ENCODE results near the gene SMC3. TPM values are rescaled to one million over a fixed set of nuclear protein-coding genes. Genes with fewer than 3 reads are reported as not detected.

The SMC3 gene
- total and polyA plus RNA-seq, 2 of the 13 experiments (the other 11 are each of a cell fraction or from before 2014, with no cell fraction given): 11.7 to 48.0 TPM

DNA sequence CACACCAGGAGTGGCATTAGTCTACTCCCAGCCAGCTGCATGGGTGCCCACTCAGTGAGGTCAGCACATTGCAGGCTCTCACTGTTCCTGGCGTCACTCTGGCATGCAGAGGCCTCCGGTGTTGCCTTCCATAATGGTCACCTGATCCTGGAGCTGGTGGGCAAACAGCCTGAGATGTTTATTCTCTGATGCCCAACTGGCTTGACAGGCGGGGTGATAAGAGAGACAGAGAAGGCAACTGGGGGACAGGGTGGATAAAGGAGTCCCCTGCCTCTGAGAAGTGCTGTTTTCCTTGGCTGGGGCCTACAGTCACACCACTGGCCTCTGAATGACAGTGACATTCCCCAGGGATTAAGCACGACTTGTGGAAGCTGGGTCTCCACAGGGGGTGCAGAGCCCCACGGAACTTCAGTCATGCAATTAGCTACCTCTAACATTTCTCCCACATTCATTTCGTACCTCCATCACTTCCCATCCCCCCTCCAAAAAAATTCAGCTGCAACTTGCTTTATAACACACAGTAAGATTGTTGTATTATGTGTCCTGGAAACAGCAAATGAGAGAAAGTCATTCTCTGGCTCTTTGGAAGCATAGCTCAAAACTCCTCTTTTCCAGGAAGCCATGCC lies 69.5 kb downstream of the SMC3 start (continued):
- TF ChIP-seq, protein P1, sequence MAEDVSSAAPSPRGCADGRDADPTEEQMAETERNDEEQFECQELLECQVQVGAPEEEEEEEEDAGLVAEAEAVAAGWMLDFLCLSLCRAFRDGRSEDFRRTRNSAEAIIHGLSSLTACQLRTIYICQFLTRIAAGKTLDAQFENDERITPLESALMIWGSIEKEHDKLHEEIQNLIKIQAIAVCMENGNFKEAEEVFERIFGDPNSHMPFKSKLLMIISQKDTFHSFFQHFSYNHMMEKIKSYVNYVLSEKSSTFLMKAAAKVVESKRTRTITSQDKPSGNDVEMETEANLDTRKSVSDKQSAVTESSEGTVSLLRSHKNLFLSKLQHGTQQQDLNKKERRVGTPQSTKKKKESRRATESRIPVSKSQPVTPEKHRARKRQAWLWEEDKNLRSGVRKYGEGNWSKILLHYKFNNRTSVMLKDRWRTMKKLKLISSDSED (CRISPR knock-in tag; IDR thresholded peaks at IDR 0.05): no peak
- TF ChIP-seq, protein P2, sequence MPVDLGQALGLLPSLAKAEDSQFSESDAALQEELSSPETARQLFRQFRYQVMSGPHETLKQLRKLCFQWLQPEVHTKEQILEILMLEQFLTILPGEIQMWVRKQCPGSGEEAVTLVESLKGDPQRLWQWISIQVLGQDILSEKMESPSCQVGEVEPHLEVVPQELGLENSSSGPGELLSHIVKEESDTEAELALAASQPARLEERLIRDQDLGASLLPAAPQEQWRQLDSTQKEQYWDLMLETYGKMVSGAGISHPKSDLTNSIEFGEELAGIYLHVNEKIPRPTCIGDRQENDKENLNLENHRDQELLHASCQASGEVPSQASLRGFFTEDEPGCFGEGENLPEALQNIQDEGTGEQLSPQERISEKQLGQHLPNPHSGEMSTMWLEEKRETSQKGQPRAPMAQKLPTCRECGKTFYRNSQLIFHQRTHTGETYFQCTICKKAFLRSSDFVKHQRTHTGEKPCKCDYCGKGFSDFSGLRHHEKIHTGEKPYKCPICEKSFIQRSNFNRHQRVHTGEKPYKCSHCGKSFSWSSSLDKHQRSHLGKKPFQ (CRISPR knock-in tag; IDR thresholded peaks at IDR 0.05; ENCODE audit: insufficient replicate concordance): no peak
- no peak for TF ChIP-seq GATAD1 (CRISPR knock-in tag; IDR thresholded peaks at IDR 0.05)

DNA sequence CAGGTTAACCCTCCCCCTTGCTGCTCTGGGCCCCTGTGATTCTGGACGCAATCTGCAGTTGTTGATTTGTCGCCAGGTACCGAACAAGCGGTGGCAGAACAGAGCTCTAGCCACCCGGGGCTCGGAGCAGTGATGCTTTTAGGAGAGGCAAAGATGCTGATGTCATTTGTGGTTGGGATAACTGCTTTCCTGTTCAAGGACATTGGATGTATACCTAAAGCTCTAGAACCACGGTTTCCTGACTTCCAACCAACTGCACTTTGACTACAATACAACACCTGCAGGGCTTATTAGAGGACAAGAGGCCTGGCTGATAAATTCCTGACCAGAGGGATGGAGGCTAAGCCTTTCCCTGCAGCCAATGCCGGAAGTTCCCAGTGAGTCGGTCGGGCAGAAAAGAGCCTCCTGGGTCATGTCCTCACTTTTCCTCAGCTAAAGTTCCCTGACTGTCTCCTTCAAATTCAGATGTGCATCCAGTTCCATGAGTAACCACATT lies 70.1 kb downstream of the SMC3 start:
- Histone ChIP-seq H3K79me2 (ENCODE audit: insufficient read depth, low read length) (no peaks in the 10 kb centered on the region), H3K4me3 (replicated peaks in 1 of 3; ENCODE audit: insufficient read depth in 1 of 3, low read depth in 2 of 3, low read length in 3 of 3) (no peak overlapping the region), H3K27me3 (ENCODE audit: control insufficient read depth in 1 of 2, insufficient read depth in 2 of 2, low read length in 2 of 2) (peaks cover 0 to 21% of the 10 kb centered on the region in 2 experiments; a peak in 3 of 5 replicates), H3K9ac (ENCODE audit: insufficient read depth, low read depth, low read length) (no peak overlapping the region), H3K4me2 (ENCODE audit: low read depth, low read length) (no peak overlapping the region), H3K36me3 (replicated peaks in 1 of 2; ENCODE audit: control insufficient read depth in 1 of 2, insufficient read depth in 2 of 2, low read length in 2 of 2) (no peaks in the 10 kb centered on the region), H3K9me3 (ENCODE audit: low read length) (no peaks in the 10 kb centered on the region), H4K20me1 (ENCODE audit: insufficient read depth, low read length) (no peaks in the 10 kb centered on the region), H2AFZ (ENCODE audit: low read length) (no peak overlapping the region), H3K27ac (ENCODE audit: extremely low read length, insufficient read depth, low read length) (no peak overlapping the region), H3K4me1 (ENCODE audit: insufficient read depth, low read length) (peaks cover 6% of the 10 kb centered on the region)
- CTCF ChIA-PET (ENCODE audit: low intra/inter-chr PET ratio, low total read pairs): no interaction called here
- BruUV-seq (replicated peaks): no TSS peak
- ATAC-seq (no peak), DNase-seq (ENCODE audit: low spot score) (no peak), FAIRE-seq (no peak)
- POLR2A ChIA-PET: no interaction called here
- 23% methylated on average over 10 of the region's 10 CpGs for WGBS (ENCODE audit: low lambda C conversion rate)
- intact Hi-C loops (cut with micrococcal nuclease; ENCODE audit: unreplicated experiment) (no loop called here), in situ Hi-C loops (cut with HindIII; ENCODE audit: extremely low pct_ligation_motif_present, low pct_unique_long_range_greater_than_20kb) (no loop called here)
- TF ChIP-seq ZNF616 (CRISPR knock-in tag; IDR thresholded peaks at IDR 0.05; ENCODE audit: low read depth) (no peak), TBX3 (IDR thresholded peaks at IDR 0.05; ENCODE audit: borderline replicate concordance) (no peak), TGIF2 (CRISPR knock-in tag; IDR thresholded peaks at IDR 0.05) (no peak), IKZF4 (CRISPR knock-in tag; IDR thresholded peaks at IDR 0.05; ENCODE audit: borderline replicate concordance, low read depth, not compliant biosample characterization) (no peak)
- TF ChIP-seq, protein P3, sequence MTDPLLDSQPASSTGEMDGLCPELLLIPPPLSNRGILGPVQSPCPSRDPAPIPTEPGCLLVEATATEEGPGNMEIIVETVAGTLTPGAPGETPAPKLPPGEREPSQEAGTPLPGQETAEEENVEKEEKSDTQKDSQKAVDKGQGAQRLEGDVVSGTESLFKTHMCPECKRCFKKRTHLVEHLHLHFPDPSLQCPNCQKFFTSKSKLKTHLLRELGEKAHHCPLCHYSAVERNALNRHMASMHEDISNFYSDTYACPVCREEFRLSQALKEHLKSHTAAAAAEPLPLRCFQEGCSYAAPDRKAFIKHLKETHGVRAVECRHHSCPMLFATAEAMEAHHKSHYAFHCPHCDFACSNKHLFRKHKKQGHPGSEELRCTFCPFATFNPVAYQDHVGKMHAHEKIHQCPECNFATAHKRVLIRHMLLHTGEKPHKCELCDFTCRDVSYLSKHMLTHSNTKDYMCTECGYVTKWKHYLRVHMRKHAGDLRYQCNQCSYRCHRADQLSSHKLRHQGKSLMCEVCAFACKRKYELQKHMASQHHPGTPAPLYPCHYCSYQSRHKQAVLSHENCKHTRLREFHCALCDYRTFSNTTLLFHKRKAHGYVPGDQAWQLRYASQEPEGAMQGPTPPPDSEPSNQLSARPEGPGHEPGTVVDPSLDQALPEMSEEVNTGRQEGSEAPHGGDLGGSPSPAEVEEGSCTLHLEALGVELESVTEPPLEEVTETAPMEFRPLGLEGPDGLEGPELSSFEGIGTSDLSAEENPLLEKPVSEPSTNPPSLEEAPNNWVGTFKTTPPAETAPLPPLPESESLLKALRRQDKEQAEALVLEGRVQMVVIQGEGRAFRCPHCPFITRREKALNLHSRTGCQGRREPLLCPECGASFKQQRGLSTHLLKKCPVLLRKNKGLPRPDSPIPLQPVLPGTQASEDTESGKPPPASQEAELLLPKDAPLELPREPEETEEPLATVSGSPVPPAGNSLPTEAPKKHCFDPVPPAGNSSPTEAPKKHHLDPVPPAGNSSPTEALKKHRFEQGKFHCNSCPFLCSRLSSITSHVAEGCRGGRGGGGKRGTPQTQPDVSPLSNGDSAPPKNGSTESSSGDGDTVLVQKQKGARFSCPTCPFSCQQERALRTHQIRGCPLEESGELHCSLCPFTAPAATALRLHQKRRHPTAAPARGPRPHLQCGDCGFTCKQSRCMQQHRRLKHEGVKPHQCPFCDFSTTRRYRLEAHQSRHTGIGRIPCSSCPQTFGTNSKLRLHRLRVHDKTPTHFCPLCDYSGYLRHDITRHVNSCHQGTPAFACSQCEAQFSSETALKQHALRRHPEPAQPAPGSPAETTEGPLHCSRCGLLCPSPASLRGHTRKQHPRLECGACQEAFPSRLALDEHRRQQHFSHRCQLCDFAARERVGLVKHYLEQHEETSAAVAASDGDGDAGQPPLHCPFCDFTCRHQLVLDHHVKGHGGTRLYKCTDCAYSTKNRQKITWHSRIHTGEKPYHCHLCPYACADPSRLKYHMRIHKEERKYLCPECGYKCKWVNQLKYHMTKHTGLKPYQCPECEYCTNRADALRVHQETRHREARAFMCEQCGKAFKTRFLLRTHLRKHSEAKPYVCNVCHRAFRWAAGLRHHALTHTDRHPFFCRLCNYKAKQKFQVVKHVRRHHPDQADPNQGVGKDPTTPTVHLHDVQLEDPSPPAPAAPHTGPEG (CRISPR knock-in tag; IDR thresholded peaks at IDR 0.05): peak; percentile 94
